Measurements from ENCODE around the gene PITX2.

PITX2 gene
- total RNA-seq: 0.10 to 0.13 reads per million in 2 donors

GRCh38 chr4:110622841-110623717, at the start of gene PITX2:
TSS of gene PITX2 (minus strand) at chr4:110623077. CDS start at chr4:110622460, 617 bp downstream.
- no peak for DNase-seq

- no peak for DNase-seq
Measured at GRCh38 chr4:110671679-110672078, 48.8 kb upstream of the PITX2 start.

GRCh38 chr4:110669663-110670062, 46.8 kb upstream of the PITX2 start:
- DNase-seq: no peak

- no peak for DNase-seq
Measured at GRCh38 chr4:110668463-110669235, 45.8 kb upstream of the PITX2 start.

GRCh38 chr4:110667670-110668069, 44.8 kb upstream of the PITX2 start:
- DNase-seq: no peak

- no peak for DNase-seq
Measured at GRCh38 chr4:110666030-110666429, 43.2 kb upstream of the PITX2 start.

- DNase-seq: no peak
Measured at GRCh38 chr4:110663738-110664444, 41.0 kb upstream of the PITX2 start.

- DNase-seq: no peak
Measured at GRCh38 chr4:110663206-110663605, 40.3 kb upstream of the PITX2 start.

- DNase-seq: no peak
Measured at GRCh38 chr4:110660755-110661154, 37.9 kb upstream of the PITX2 start.

- no peak for DNase-seq
Measured at GRCh38 chr4:110654254-110654635, 31.4 kb upstream of the PITX2 start.

GRCh38 chr4:110653321-110654253, 30.7 kb upstream of the PITX2 start:
- DNase-seq: no peak

- DNase-seq: no peak
Measured at GRCh38 chr4:110644008-110644407, 21.1 kb upstream of the PITX2 start.

- no peak for DNase-seq
Measured at GRCh38 chr4:110643096-110643495, 20.2 kb upstream of the PITX2 start.

GRCh38 chr4:110641218-110641617, 18.3 kb upstream of the PITX2 start:
- DNase-seq: no peak

GRCh38 chr4:110640576-110640975, 17.7 kb upstream of the PITX2 start:
- DNase-seq: no peak

- DNase-seq: no peak
Measured at GRCh38 chr4:110639207-110640090, 16.6 kb upstream of the PITX2 start.

- DNase-seq: no peak
Measured at GRCh38 chr4:110638089-110638746, 15.3 kb upstream of the PITX2 start.

GRCh38 chr4:110637408-110638088, 14.7 kb upstream of the PITX2 start:
- DNase-seq: no peak

- no peak for DNase-seq
Measured at GRCh38 chr4:110636680-110637407, 14.0 kb upstream of the PITX2 start.
